ENCODE measurements around the gene HOOK1. TPM values are rescaled to one million over a fixed set of nuclear protein-coding genes. Genes with fewer than 3 reads are reported as not detected.
"Not testable (repeated sequence)": the region's sequence is repeated elsewhere in the genome, so short reads cannot be mapped to it uniquely, and the experiment has no call there.

The HOOK1 gene
- total RNA-seq, 1 donor from 2014 or later: not detected

GRCh38 chr1:59846209-59846894, 31.6 kb downstream of the HOOK1 start:
- H3K9me3 ChIP-seq: no peaks in the 10 kb centered on the region
- no peak for DNase-seq (ENCODE audit: low spot score in 2 of 2)
- no peak overlapping the region for H3K4me3 ChIP-seq
- intact Hi-C loops (cut with DNase I): no loop called here
- no peaks in the 10 kb centered on the region for H3K4me1 ChIP-seq
- no peak for TF ChIP-seq CTCF (IDR thresholded peaks at IDR 0.05)
- no peaks in the 10 kb centered on the region for H3K36me3 ChIP-seq
- no peak overlapping the region for H3K27ac ChIP-seq
- H3K27me3 ChIP-seq: no peaks in the 10 kb centered on the region

GRCh38 chr1:59846895-59847282, 32.1 kb downstream of the HOOK1 start:
- no peaks in the 10 kb centered on the region for H3K36me3 ChIP-seq
- DNase-seq (ENCODE audit: low spot score in 2 of 2): no peak
- H3K27ac ChIP-seq: no peak overlapping the region
- H3K9me3 ChIP-seq: no peaks in the 10 kb centered on the region
- no peaks in the 10 kb centered on the region for H3K27me3 ChIP-seq
- no peak for TF ChIP-seq CTCF (IDR thresholded peaks at IDR 0.05)
- no peaks in the 10 kb centered on the region for H3K4me1 ChIP-seq
- intact Hi-C loops (cut with DNase I): no loop called here
- no peak overlapping the region for H3K4me3 ChIP-seq

GRCh38 chr1:59852117-59852516, 37.4 kb downstream of the HOOK1 start:
- H3K27ac ChIP-seq: no peak overlapping the region
- intact Hi-C loops (cut with DNase I): no loop called here
- no peaks in the 10 kb centered on the region for H3K4me1 ChIP-seq
- no peaks in the 10 kb centered on the region for H3K27me3 ChIP-seq
- no peak for DNase-seq (ENCODE audit: low spot score in 2 of 2)
- no peak overlapping the region for H3K4me3 ChIP-seq
- H3K9me3 ChIP-seq: no peaks in the 10 kb centered on the region
- H3K36me3 ChIP-seq: no peaks in the 10 kb centered on the region
- no peak for TF ChIP-seq CTCF (IDR thresholded peaks at IDR 0.05)

GRCh38 chr1:59855297-59855696, 40.5 kb downstream of the HOOK1 start:
- intact Hi-C loops (cut with DNase I); H3K4me3 ChIP-seq; H3K27me3 ChIP-seq; DNase-seq (ENCODE audit: low spot score in 2 of 2); H3K9me3 ChIP-seq; H3K4me1 ChIP-seq; H3K27ac ChIP-seq; H3K36me3 ChIP-seq: not testable (repeated sequence)

- no peak for DNase-seq (ENCODE audit: low spot score in 2 of 2)
- no peaks in the 10 kb centered on the region for H3K36me3 ChIP-seq
- H3K27ac ChIP-seq: no peak overlapping the region
- intact Hi-C loops (cut with DNase I): no loop called here
- no peak overlapping the region for H3K4me3 ChIP-seq
- H3K4me1 ChIP-seq: no peaks in the 10 kb centered on the region
- no peak for TF ChIP-seq CTCF (IDR thresholded peaks at IDR 0.05)
- no peaks in the 10 kb centered on the region for H3K9me3 ChIP-seq
- no peaks in the 10 kb centered on the region for H3K27me3 ChIP-seq
Observed at GRCh38 chr1:59856725-59857338, 42.1 kb downstream of the HOOK1 start.

GRCh38 chr1:59857679-59858354, 43.1 kb downstream of the HOOK1 start:
- Histone ChIP-seq H3K9me3 (no peaks in the 10 kb centered on the region), H3K36me3 (no peaks in the 10 kb centered on the region), H3K4me3 (no peak overlapping the region), H3K27me3 (no peaks in the 10 kb centered on the region), H3K27ac (no peak overlapping the region), H3K4me1 (no peaks in the 10 kb centered on the region)
- no peak for TF ChIP-seq CTCF (IDR thresholded peaks at IDR 0.05)
- intact Hi-C loops (cut with DNase I): no loop called here
- no peak for DNase-seq (ENCODE audit: low spot score in 2 of 2)

Measured in ascending aorta (tissue), 2 donors.